Astrocyte of the cerebellum (primary cell): ENCODE data around the gene RPS18.
"Not testable (repeated sequence)": the region's sequence is repeated elsewhere in the genome, so short reads cannot be mapped to it uniquely, and the experiment has no call there.

Experiments used
- DNase-seq: peaks from one replicate; pipeline ENCODE4 v3.0.0-alpha.2; 2011; ENCODE audit warnings: low read depth
- H3K4me3 ChIP-seq: 2 replicates; pipeline ENCODE4 v1.5.1; 2011; ENCODE audit warnings: mild to moderate bottlenecking, low read depth, low read length, moderate library complexity
- in situ Hi-C: cut with HindIII; loops from 2 replicates; pipeline ENCODE4 v1.10.0; 2017; ENCODE audit warnings: low sequenced_read_pairs
- TF ChIP-seq, protein P1 (sequence below): IDR thresholded peaks from 2 replicates; pipeline ENCODE4 v1.5.1; 2012; ENCODE audit warnings: low read length, low read depth, moderate library complexity, mild to moderate bottlenecking; ENCODE audit errors: missing control alignments

The RPS18 gene

DNA sequence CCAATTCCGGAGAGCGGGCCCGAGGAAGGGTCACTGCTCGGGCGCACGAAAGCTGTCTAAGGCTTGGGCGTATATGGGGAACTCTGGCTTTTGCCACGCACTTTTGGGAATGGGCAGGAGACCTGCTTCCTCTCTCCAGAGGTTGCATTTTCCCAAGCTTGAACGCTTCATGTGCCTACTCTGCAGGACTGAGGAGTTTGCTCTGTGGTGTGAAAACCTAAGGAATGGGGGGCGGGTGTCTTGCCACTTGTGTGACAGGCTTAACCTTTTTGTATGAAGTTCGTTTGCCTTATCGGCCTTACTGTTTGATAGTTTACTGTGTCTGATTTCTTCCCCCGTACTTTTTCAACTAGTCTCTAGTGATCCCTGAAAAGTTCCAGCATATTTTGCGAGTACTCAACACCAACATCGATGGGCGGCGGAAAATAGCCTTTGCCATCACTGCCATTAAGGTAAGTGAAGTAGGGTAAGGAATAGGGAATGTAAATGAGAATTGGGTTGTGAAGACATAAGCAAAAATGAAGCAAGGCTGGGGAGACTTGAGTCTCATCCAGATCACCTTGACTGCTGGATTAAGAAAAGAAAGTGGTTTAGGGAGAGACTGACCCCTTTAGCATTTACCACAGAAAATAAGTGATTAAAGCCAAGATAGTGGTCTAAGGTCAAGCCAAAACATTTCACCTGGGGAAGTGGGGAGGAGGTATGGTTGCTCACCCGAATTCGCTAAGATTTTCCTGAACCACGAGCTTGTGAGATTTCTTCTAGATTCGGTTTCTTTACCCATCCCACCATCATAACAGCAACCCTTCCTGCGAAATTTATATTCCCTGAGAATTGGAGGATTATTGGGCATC is 627 bp downstream of the RPS18 start:
- DNase-seq: no peak
- in situ Hi-C loops: no loop called here
- peak overlapping the region; percentile 95 for H3K4me3 ChIP-seq
- TF ChIP-seq, protein P1, sequence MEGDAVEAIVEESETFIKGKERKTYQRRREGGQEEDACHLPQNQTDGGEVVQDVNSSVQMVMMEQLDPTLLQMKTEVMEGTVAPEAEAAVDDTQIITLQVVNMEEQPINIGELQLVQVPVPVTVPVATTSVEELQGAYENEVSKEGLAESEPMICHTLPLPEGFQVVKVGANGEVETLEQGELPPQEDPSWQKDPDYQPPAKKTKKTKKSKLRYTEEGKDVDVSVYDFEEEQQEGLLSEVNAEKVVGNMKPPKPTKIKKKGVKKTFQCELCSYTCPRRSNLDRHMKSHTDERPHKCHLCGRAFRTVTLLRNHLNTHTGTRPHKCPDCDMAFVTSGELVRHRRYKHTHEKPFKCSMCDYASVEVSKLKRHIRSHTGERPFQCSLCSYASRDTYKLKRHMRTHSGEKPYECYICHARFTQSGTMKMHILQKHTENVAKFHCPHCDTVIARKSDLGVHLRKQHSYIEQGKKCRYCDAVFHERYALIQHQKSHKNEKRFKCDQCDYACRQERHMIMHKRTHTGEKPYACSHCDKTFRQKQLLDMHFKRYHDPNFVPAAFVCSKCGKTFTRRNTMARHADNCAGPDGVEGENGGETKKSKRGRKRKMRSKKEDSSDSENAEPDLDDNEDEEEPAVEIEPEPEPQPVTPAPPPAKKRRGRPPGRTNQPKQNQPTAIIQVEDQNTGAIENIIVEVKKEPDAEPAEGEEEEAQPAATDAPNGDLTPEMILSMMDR: no peak

DNA sequence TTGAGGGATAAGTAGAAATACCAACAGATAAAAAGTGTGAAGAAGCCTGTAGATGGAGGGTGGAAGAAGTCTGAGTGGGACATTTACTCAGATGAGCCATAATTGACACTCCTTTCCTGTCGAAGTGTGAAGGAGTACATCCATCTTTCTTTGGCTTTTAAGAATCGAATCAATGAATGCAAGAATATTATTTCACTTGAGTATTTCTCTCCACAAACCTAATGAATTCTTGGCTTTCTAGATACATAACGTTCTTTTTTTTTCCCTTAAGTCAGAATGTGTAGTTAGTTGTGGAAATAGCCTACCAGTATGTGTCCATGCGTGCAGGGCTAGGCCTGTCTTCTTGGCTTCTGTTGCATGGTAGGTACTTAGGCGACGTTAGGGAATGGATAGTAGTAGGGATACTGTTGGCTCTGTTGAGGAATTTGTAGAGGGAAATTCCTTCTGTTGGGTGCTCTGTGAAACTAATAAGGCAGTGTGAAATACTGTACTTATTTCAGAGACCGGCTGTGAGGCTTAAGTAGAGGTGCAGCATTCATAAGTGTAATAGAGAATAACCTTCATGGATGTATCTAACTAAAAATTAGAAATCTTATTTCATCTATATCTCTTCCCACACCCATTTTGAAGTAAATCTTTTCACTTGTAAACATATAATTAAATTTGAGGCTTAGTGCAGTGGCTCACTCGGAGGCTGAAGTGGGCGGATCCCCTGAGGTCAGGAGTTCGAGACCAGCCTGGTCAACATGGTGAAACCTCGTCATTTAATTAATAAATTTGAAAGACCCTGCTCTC is 1.5 kb downstream of the RPS18 start:
- no peak for DNase-seq
- TF ChIP-seq, protein P1: no peak
- H3K4me3 ChIP-seq: peak overlapping the region; percentile 95
- in situ Hi-C loops: no loop called here

DNA sequence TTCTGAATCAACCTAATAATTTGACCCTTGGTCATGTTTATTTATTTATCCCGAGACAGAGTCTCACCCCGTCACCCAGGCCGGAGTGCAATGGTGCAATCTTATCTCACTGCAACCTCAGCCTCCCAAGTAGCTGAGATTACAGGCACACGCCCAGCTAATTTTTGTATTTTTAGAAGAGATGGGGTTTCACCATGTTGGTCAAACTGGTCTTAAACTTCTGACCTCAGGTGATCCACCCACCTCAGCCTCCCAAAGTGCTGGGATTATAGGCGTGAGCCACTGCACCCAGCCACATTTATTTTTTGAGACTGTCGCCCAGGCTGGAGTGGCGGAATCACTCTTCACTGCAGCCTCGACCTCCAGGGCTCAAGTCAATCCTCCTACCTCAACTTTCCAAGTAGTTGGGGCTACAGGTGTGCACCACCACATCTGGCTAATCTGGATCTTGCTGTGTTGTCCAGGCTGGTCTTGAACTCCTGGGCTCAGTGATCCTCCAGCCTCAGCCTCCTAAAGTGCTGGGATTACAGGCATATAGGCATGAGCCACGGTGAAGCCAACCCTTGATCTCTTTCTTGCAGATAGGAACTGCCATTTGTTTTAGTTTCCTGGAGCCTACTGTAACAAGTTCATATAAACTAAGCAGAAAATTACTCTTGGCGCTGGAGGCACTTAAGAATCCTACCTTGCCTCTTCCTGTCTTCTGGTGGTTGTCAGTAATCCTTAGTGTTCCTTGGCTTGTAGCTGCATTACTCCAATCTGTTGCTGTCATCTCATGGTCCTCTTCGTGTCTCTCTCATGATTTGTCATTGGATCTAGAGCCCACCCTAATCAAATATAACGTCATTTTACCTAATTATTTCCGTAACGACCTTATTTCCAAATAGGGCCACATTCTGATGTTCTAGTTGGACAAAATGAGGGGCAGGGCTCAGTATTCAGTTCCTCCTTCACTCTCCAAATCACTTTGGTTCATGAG is 2.3 kb downstream of the RPS18 start:
- in situ Hi-C loops: no loop called here
- H3K4me3 ChIP-seq: peak overlapping the region; percentile 95
- TF ChIP-seq, protein P1: no peak
- DNase-seq: no peak

DNA sequence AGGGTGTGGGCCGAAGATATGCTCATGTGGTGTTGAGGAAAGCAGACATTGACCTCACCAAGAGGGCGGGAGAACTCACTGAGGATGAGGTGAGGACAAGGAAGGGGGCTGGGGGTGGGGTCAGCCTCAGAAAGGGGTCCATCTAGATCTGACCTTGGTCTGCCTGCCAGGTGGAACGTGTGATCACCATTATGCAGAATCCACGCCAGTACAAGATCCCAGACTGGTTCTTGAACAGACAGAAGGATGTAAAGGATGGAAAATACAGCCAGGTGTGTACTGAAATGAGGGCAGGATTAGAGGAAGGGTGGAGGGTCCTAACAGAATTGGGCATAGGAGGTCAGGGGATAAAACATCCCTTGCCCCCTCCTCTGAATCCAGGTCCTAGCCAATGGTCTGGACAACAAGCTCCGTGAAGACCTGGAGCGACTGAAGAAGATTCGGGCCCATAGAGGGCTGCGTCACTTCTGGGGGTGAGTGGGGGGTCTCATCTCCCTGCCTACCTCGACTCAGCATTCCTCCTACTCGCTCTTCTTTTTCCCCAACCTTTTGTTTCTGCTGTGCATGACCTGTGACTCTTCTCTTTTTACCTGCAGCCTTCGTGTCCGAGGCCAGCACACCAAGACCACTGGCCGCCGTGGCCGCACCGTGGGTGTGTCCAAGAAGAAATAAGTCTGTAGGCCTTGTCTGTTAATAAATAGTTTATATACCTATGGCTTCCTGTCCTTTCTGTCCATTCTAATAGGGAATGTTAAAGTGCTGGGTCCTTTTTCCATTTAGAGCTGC is 4.1 kb downstream of the RPS18 start:
- DNase-seq, in situ Hi-C loops: not testable (repeated sequence)
- peak overlapping the region; percentile 54 for H3K4me3 ChIP-seq

DNA sequence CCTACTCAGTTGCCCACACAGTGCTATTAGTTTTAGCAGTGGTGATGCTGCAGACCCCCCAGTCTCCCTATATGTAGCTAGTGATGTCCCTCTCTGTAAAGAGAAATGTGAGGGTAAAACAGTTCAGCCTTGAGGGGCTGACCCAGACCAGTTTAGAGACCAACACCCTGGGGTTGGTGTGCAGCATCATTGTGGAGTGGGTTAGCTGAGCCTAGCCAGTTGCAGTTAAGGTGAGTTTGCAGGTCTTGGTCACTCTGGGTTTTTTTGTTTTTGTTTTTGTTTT is 4.6 kb downstream of the RPS18 start:
- peak overlapping the region; percentile 54 for H3K4me3 ChIP-seq
- in situ Hi-C loops: no loop called here
- TF ChIP-seq, protein P1: no peak
- DNase-seq: no peak

DNA sequence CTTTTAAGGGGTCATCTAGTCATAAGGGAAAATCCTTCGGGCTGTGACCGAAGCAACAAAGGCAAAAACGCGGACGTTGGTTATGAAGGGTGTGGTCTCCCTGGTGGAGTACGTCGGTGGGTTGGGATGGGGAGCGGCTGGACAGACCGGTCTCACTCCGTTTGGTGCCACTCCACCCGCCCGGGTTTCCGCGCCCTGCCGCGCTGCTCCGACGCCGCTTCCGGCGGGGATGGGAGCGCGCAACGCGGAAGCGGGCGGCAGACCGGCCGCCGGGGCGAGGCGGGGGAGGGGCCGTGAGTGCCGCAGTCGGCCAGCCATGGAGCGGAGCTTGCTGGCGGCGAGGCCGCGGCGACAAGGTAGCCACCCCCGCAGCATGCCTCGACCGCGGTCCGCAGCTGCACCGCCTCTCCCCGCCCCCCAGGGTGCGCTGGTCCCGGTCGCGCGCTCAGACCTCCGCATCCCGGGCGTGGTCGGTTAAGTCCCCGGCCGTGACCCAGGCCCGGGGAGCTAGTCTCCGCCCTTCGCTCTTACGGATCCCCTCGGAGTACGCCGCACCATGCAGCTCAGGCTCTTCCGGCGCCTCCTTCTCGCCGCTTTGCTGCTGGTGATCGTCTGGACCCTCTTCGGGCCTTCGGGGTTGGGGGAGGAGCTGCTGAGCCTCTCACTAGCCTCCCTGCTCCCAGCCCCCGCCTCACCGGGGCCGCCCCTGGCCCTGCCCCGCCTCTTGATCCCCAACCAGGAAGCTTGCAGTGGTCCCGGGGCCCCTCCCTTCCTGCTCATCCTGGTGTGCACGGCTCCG is 5.2 kb downstream of the RPS18 start, which contains the start of gene B3GALT4:
Gene B3GALT4, plus strand, starts transcription at position 260 of the 799 bp plus-strand sequence. Its CDS starts 297 bp downstream, at position 557.
- DNase-seq: no peak
- TF ChIP-seq, protein P1: peak; percentile 31
- in situ Hi-C loops: no loop called here
- H3K4me3 ChIP-seq: peak within 1 kb of the TSS; percentile 54
